ELF-1 (cell line): ENCODE measurements around the gene TMEM229B.

Experiments
- DNase-seq: peaks from one replicate; pipeline ENCODE4 v3.0.0-alpha.2; 2016; ENCODE audit warnings: low read depth, low spot score

The TMEM229B gene

DNA sequence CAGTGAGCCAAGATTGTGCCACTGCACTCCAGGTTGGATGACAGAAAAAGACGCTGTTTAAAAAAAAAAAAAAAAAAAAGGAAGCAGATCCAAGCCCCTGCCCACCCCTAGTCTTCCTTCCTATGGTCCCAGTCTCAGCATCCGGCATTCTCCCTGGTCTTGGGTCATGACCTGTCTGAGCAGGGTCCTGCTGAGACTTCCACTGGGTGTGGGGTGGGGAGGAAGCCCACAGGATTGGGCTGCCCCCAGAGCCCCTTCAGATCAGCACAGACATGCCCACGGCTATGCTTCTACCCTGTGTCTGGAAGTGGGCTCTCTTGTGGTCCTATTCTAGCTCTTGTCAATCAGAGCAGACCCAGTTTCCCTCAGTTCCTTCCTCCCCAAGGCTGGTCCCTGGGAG is 64.0 kb downstream of the TMEM229B start:
- no peak for DNase-seq

DNA sequence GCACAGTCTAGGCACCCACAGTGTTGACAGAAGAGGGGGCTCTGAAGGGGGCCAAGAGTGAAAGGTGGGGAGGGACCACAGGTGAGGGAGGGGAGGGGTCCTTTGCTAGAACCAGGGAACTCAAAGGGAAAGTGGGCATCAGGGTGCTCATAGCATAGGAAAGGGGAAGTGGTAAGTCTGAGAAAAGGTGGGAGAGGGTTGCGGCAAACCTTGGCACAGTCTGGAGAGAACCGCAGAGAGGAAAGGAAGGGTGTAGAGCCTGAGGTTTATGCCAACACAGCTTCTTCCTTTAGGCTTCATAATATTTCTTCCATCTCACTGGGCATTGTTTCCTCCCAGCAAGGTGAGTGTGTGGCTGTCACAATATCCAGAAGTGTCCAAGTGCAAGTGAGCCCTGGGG is 65.1 kb downstream of the TMEM229B start:
- no peak for DNase-seq

GRCh38 chr14:67421356-67422224 is 66.9 kb downstream of the TMEM229B start:
- no peak for DNase-seq
